HEK293 (cell line): ENCODE results near the gene ACAP2.

Experiments used
- CTCF ChIA-PET: fragments of 350-600 bp; formaldehyde crosslinking; extraction: SDS; loops from one replicate; lab custom pipeline; 2021; ENCODE audit warnings: antibody characterized with exemption; lab: Yijun Ruan, JAX
- POLR2A ChIA-PET: fragments of 300-600 bp; formaldehyde crosslinking; extraction: SDS; loops from one replicate; lab custom pipeline; 2020; ENCODE audit warnings: antibody characterized with exemption, inconsistent platforms; lab: Yijun Ruan, JAX
- H3K27ac ChIP-seq: fragments of 200-500 bp; sonication (Bioruptor generic); 2 replicates; pipeline ENCODE4 v1.5.1; 2014; ENCODE audit warnings: low read depth, low read length, control low read depth, inconsistent platforms; ENCODE audit errors: extremely low read depth
- H3K36me3 ChIP-seq, 2 experiments: fragments of 200-500 bp in 1 of 2; sonication (Bioruptor generic) in 1 of 2; 1 replicate in 1 of 2; 2 replicates in 1 of 2; pipeline ENCODE4 v1.5.1; 2014 to 2017; ENCODE audit warnings: inconsistent platforms in 2 of 2, low read length in 2 of 2; ENCODE audit not compliant: control insufficient read depth in 2 of 2, insufficient read depth in 1 of 2
- H3K4me1 ChIP-seq: fragments of 200-500 bp; sonication (Bioruptor generic); 2 replicates; pipeline ENCODE4 v1.5.1; 2014; ENCODE audit warnings: mild to moderate bottlenecking, low read length, inconsistent platforms; ENCODE audit not compliant: control insufficient read depth, insufficient read depth
- H3K4me3 ChIP-seq: 2 replicates; pipeline ENCODE4 v1.5.1; 2011; ENCODE audit warnings: low read depth, mild to moderate bottlenecking, control low read depth, low read length, moderate library complexity
- H3K9me3 ChIP-seq: fragments of 200-500 bp; sonication (Bioruptor generic); 2 replicates; pipeline ENCODE4 v1.5.1; 2014; ENCODE audit warnings: low read depth, low read length, inconsistent platforms; ENCODE audit not compliant: control insufficient read depth, insufficient read depth
- GLI2 ChIP-seq: fragments of 450-650 bp; formaldehyde crosslinking; IDR thresholded peaks from 2 replicates; pipeline ENCODE4; 2017; ENCODE audit warnings: missing biosample characterization, missing genetic modification characterization, low read depth, borderline replicate concordance
- HOXA7 ChIP-seq: sonication (generic); formaldehyde crosslinking; IDR thresholded peaks from 2 replicates; pipeline ENCODE4 v1.8.1; 2022; ENCODE audit warnings: missing genetic modification reagents, borderline replicate concordance
- HOXC10 ChIP-seq: sonication (generic); formaldehyde crosslinking; IDR thresholded peaks from 2 replicates; pipeline ENCODE4 v1.8.1; 2023; ENCODE audit warnings: mild to moderate bottlenecking, missing genetic modification reagents
- KLF16 ChIP-seq: fragments of 450-650 bp; formaldehyde crosslinking; IDR thresholded peaks from 2 replicates; pipeline ENCODE4 v1.5.1; 2017; ENCODE audit warnings: missing biosample characterization, missing genetic modification characterization
- OVOL3 ChIP-seq: fragments of 450-650 bp; formaldehyde crosslinking; IDR thresholded peaks from 2 replicates; pipeline ENCODE4 v1.5.1; 2016; ENCODE audit warnings: missing biosample characterization, missing genetic modification characterization
- PRDM4 ChIP-seq: fragments of 450-650 bp; formaldehyde crosslinking; IDR thresholded peaks from 2 replicates; pipeline ENCODE4 v1.5.1; 2017; ENCODE audit warnings: missing biosample characterization, missing genetic modification characterization
- SP2 ChIP-seq: fragments of 450-650 bp; formaldehyde crosslinking; IDR thresholded peaks from 2 replicates; pipeline ENCODE4 v1.5.1; 2016; ENCODE audit warnings: missing biosample characterization, missing genetic modification characterization
- SP3 ChIP-seq: fragments of 450-650 bp; formaldehyde crosslinking; IDR thresholded peaks from 2 replicates; pipeline ENCODE4 v1.5.1; 2016; ENCODE audit warnings: missing biosample characterization, missing genetic modification characterization
- YY2 ChIP-seq: fragments of 450-650 bp; formaldehyde crosslinking; IDR thresholded peaks from 2 replicates; pipeline ENCODE4 v1.5.1; 2016; ENCODE audit warnings: missing biosample characterization, missing genetic modification characterization
- ZBTB49 ChIP-seq: fragments of 450-650 bp; formaldehyde crosslinking; IDR thresholded peaks from 2 replicates; pipeline ENCODE4 v1.5.1; 2016; ENCODE audit warnings: missing biosample characterization, missing genetic modification characterization, low read depth
- ZBTB8A ChIP-seq: fragments of 450-650 bp; formaldehyde crosslinking; IDR thresholded peaks from 2 replicates; pipeline ENCODE4 v1.5.1; 2016; ENCODE audit warnings: missing biosample characterization, missing genetic modification characterization
- ZNF112 ChIP-seq: fragments of 450-650 bp; formaldehyde crosslinking; IDR thresholded peaks from 2 replicates; pipeline ENCODE4 v1.5.0; 2017; ENCODE audit warnings: missing biosample characterization, missing genetic modification characterization
- ZNF133 ChIP-seq: fragments of 450-650 bp; formaldehyde crosslinking; IDR thresholded peaks from 2 replicates; pipeline ENCODE4 v1.5.1; 2016; ENCODE audit warnings: missing biosample characterization, missing genetic modification characterization
- ZNF155 ChIP-seq: fragments of 450-650 bp; formaldehyde crosslinking; IDR thresholded peaks from 2 replicates; pipeline ENCODE4 v1.5.1; 2016; ENCODE audit warnings: missing biosample characterization, missing genetic modification characterization
- ZNF221 ChIP-seq: fragments of 450-650 bp; formaldehyde crosslinking; IDR thresholded peaks from 2 replicates; pipeline ENCODE4 v1.5.1; 2017; ENCODE audit warnings: missing biosample characterization, missing genetic modification characterization, borderline replicate concordance
- ZNF223 ChIP-seq: fragments of 450-650 bp; formaldehyde crosslinking; IDR thresholded peaks from 2 replicates; pipeline ENCODE4 v1.5.1; 2016; ENCODE audit warnings: missing biosample characterization, missing genetic modification characterization
- ZNF350 ChIP-seq: fragments of 450-650 bp; formaldehyde crosslinking; IDR thresholded peaks from 2 replicates; pipeline ENCODE4 v1.5.0; 2017; ENCODE audit warnings: missing biosample characterization, mild to moderate bottlenecking, missing genetic modification characterization
- ZNF510 ChIP-seq: fragments of 450-650 bp; formaldehyde crosslinking; IDR thresholded peaks from 2 replicates; pipeline ENCODE4 v1.5.1; 2018; ENCODE audit warnings: mild to moderate bottlenecking, missing genetic modification characterization, missing biosample characterization; ENCODE audit not compliant: insufficient replicate concordance
- ZNF514 ChIP-seq: fragments of 450-650 bp; formaldehyde crosslinking; IDR thresholded peaks from 2 replicates; pipeline ENCODE4 v1.5.1; 2016; ENCODE audit warnings: missing biosample characterization, missing genetic modification characterization
- ZNF521 ChIP-seq: fragments of 450-650 bp; formaldehyde crosslinking; IDR thresholded peaks from 2 replicates; pipeline ENCODE4 v1.5.1; 2017; ENCODE audit warnings: missing biosample characterization, mild to moderate bottlenecking, missing genetic modification characterization
- ZNF621 ChIP-seq: fragments of 450-650 bp; formaldehyde crosslinking; IDR thresholded peaks from 2 replicates; pipeline ENCODE4 v1.5.1; 2017; ENCODE audit warnings: missing biosample characterization, missing genetic modification characterization
- ZNF626 ChIP-seq: fragments of 450-650 bp; sonication (Bioruptor Pico); formaldehyde crosslinking; IDR thresholded peaks from 2 replicates; pipeline ENCODE4 v1.5.1; 2018; ENCODE audit warnings: missing biosample characterization, missing genetic modification characterization, inconsistent platforms
- ZNF654 ChIP-seq: fragments of 450-650 bp; formaldehyde crosslinking; IDR thresholded peaks from 2 replicates; pipeline ENCODE4 v1.5.1; 2016; ENCODE audit warnings: low read depth, missing biosample characterization, missing genetic modification characterization
- ZNF658 ChIP-seq: fragments of 450-650 bp; formaldehyde crosslinking; IDR thresholded peaks from 2 replicates; pipeline ENCODE4; 2016; ENCODE audit warnings: missing biosample characterization, missing genetic modification characterization
- ZNF747 ChIP-seq: fragments of 450-650 bp; formaldehyde crosslinking; IDR thresholded peaks from 2 replicates; pipeline ENCODE4 v1.5.1; 2016; ENCODE audit warnings: missing biosample characterization, missing genetic modification characterization
- ZNF76 ChIP-seq: fragments of 450-650 bp; formaldehyde crosslinking; IDR thresholded peaks from 2 replicates; pipeline ENCODE4; 2016; ENCODE audit warnings: low read depth, missing biosample characterization, missing genetic modification characterization, borderline replicate concordance
- ZNF837 ChIP-seq: fragments of 450-650 bp; formaldehyde crosslinking; IDR thresholded peaks from 2 replicates; pipeline ENCODE4 v1.5.1; 2016; ENCODE audit warnings: missing biosample characterization, missing genetic modification characterization
- ZSCAN30 ChIP-seq: fragments of 450-650 bp; IDR thresholded peaks from 2 replicates; pipeline ENCODE4 v1.5.1; 2018; ENCODE audit warnings: missing biosample characterization, mild to moderate bottlenecking, missing genetic modification characterization, moderate library complexity
- TF ChIP-seq, protein P1 (sequence below): fragments of 450-650 bp; formaldehyde crosslinking; IDR thresholded peaks from 2 replicates; pipeline ENCODE4 v1.5.1; 2016; ENCODE audit warnings: missing biosample characterization, missing genetic modification characterization
- TF ChIP-seq, protein P2 (sequence below): fragments of 450-650 bp; formaldehyde crosslinking; IDR thresholded peaks from 2 replicates; pipeline ENCODE4 v1.5.1; 2016; ENCODE audit warnings: missing biosample characterization, missing genetic modification characterization

ACAP2 gene

DNA sequence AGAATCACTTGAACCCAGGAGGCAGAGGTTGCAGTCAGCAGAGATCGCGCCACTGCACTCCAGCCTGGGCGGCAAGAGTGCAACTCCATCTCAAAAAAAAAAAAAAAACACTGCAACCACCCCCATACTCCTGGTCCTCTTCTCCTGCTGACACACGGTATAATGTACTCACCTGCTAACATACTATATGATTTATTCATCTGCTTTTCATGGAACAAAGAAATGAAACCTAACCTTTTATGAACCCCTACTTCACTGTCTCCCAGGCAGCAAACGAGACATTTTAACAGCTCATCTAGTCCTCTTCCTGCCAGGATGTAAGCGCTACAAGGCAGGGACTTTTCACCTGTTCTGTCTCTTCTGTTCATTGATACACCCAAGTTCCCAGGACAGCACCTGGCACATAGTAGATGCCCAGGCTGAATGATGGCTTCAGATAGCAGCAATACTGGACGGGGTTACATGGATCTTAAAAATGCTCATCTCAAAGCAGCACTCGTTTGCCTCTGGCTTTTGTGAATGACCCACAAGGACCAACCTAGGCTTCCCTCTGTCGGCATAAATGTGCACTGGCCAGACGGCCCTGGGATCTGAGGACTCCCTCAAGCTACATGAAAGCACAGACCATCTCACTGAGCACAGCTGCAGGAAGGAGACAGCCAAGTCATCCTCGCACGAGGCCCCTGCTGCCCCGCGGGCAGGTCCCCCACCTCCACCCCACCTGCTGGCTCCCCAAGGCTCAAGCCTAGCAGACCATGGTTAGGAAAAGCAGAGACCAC lies 192.2 kb downstream of the ACAP2 start:
- Histone ChIP-seq H3K9me3 (no peaks in the 10 kb centered on the region), H3K27ac (no peak overlapping the region), H3K4me1 (0 out of 2 replicates have a peak, but pooled peaks cover 2% of the 10 kb centered on the region), H3K36me3 (peaks cover 0 to 3% of the 10 kb centered on the region in 2 experiments; a peak in 1 of 3 replicates), H3K4me3 (no peak overlapping the region)
- ChIA-PET CTCF (no interaction called here), POLR2A (no interaction called here)
- TF ChIP-seq ZNF76 (tag by site-specific recombination) (no peak), PRDM4 (tag by site-specific recombination) (no peak), ZNF510 (tag by site-specific recombination) (no peak), ZNF223 (tag by site-specific recombination) (no peak), ZNF658 (no peak), ZNF133 (no peak), OVOL3 (no peak), ZBTB49 (no peak), ZNF521 (tag by site-specific recombination) (no peak), GLI2 (tag by site-specific recombination) (no peak), ZNF621 (tag by site-specific recombination) (no peak), ZNF747 (tag by site-specific recombination) (no peak), YY2 (no peak), SP3 (tag by site-specific recombination) (no peak), ZNF837 (tag by site-specific recombination) (no peak), ZNF514 (tag by site-specific recombination) (no peak), ZNF221 (tag by site-specific recombination) (no peak)
- TF ChIP-seq, protein P1, sequence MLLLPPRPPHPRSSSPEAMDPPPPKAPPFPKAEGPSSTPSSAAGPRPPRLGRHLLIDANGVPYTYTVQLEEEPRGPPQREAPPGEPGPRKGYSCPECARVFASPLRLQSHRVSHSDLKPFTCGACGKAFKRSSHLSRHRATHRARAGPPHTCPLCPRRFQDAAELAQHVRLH (tag by site-specific recombination): no peak
- TF ChIP-seq, all 188 proteins: peak for 0

GRCh38 chr3:195249858-195250464 lies 192.9 kb downstream of the ACAP2 start:
- H3K4me1 ChIP-seq: 0 out of 2 replicates have a peak, but pooled peaks cover 2% of the 10 kb centered on the region
- H3K27ac ChIP-seq: no peak overlapping the region
- peaks cover 0 to 3% of the 10 kb centered on the region in 2 experiments; a peak in 1 of 3 replicates for H3K36me3 ChIP-seq
- ChIA-PET POLR2A (no interaction called here), CTCF (no interaction called here)
- TF ChIP-seq SP2 (tag by site-specific recombination) (no peak), ZSCAN30 (tag by site-specific recombination) (no peak), KLF16 (tag by site-specific recombination) (no peak), ZNF223 (tag by site-specific recombination) (no peak), ZNF112 (tag by site-specific recombination) (no peak), ZNF155 (tag by site-specific recombination) (no peak), ZNF350 (tag by site-specific recombination) (no peak), ZNF626 (tag by site-specific recombination) (no peak), ZNF654 (tag by site-specific recombination) (no peak), HOXC10 (no peak), HOXA7 (no peak), ZBTB8A (no peak)
- TF ChIP-seq, protein P2, sequence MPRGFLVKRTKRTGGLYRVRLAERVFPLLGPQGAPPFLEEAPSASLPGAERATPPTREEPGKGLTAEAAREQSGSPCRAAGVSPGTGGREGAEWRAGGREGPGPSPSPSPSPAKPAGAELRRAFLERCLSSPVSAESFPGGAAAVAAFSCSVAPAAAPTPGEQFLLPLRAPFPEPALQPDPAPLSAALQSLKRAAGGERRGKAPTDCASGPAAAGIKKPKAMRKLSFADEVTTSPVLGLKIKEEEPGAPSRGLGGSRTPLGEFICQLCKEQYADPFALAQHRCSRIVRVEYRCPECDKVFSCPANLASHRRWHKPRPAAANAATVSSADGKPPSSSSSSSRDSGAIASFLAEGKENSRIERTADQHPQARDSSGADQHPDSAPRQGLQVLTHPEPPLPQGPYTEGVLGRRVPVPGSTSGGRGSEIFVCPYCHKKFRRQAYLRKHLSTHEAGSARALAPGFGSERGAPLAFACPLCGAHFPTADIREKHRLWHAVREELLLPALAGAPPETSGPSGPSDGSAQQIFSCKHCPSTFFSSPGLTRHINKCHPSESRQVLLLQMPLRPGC: no peak
- H3K9me3 ChIP-seq: no peaks in the 10 kb centered on the region
- H3K4me3 ChIP-seq: no peak overlapping the region
